Measurements from ENCODE around the gene SLC17A6. TPM values are rescaled to one million over a fixed set of nuclear protein-coding genes. Genes with fewer than 3 reads are reported as not detected.

SLC17A6 gene
- total and polyA plus RNA-seq, 2 experiments from 2014 or later: not detected

- WGBS, 2 experiments (ENCODE audit: low coverage in 1 of 2, low lambda C conversion rate in 2 of 2, missing lambda C conversion rate in 2 of 2): 3 to 6% methylated on average over 34 of the region's 34 CpGs
- Histone ChIP-seq H3F3A (ENCODE audit: insufficient read depth) (no peaks in the 10 kb centered on the region), H3K4me2 (ENCODE audit: unreplicated experiment) (no peak overlapping the region), H3K4me1 (ENCODE audit: insufficient read depth) (no peaks in the 10 kb centered on the region), H3K9me3 (ENCODE audit: low read depth) (no peaks in the 10 kb centered on the region), H3K4me3 (no peak overlapping the region), H3K79me2 (ENCODE audit: insufficient read depth) (no peaks in the 10 kb centered on the region), H3K27ac (no peak overlapping the region), H3K36me3 (ENCODE audit: low read depth) (no peaks in the 10 kb centered on the region), H2AFZ (no peak overlapping the region), H3K9me2 (ENCODE audit: insufficient read depth) (no peaks in the 10 kb centered on the region), H3K9ac (no peak overlapping the region), H4K20me1 (ENCODE audit: insufficient read depth) (no peaks in the 10 kb centered on the region), H3K27me3 (replicated peaks; ENCODE audit: insufficient read depth) (peaks cover 64% of the 10 kb centered on the region)
- in situ Hi-C loops (cut with MboI): no loop called here
- TF ChIP-seq EZH2phosphoT487 (IDR thresholded peaks at IDR 0.05; ENCODE audit: insufficient read depth, low read depth) (no peak), EZH2 (IDR thresholded peaks at IDR 0.05; ENCODE audit: insufficient read depth, poor library complexity, severe bottlenecking) (no peak)
- no peak for DNase-seq
Observed at GRCh38 chr11:22343371-22344032, 5.3 kb downstream of the SLC17A6 start.

- WGBS, 2 experiments (ENCODE audit: low coverage in 1 of 2, low lambda C conversion rate in 2 of 2, missing lambda C conversion rate in 2 of 2): 1 to 2% methylated on average over 3 of the region's 3 CpGs
- H3K27ac ChIP-seq: no peak overlapping the region
- no peaks in the 10 kb centered on the region for H3K4me1 ChIP-seq (ENCODE audit: insufficient read depth)
- H3K27me3 ChIP-seq (replicated peaks; ENCODE audit: insufficient read depth): peaks cover 62% of the 10 kb centered on the region
- no peaks in the 10 kb centered on the region for H3K79me2 ChIP-seq (ENCODE audit: insufficient read depth)
- TF ChIP-seq EZH2phosphoT487 (IDR thresholded peaks at IDR 0.05; ENCODE audit: insufficient read depth, low read depth) (no peak), EZH2 (IDR thresholded peaks at IDR 0.05; ENCODE audit: insufficient read depth, poor library complexity, severe bottlenecking) (no peak)
- no peak for DNase-seq
- H2AFZ ChIP-seq: no peak overlapping the region
- no peak overlapping the region for H3K9ac ChIP-seq
- H3K4me2 ChIP-seq (ENCODE audit: unreplicated experiment): no peak overlapping the region
- no peak overlapping the region for H3K4me3 ChIP-seq
- H3F3A ChIP-seq (ENCODE audit: insufficient read depth): no peaks in the 10 kb centered on the region
- no peaks in the 10 kb centered on the region for H4K20me1 ChIP-seq (ENCODE audit: insufficient read depth)
- in situ Hi-C loops (cut with MboI): no loop called here
- no peaks in the 10 kb centered on the region for H3K9me3 ChIP-seq (ENCODE audit: low read depth)
- H3K36me3 ChIP-seq (ENCODE audit: low read depth): no peaks in the 10 kb centered on the region
- no peaks in the 10 kb centered on the region for H3K9me2 ChIP-seq (ENCODE audit: insufficient read depth)
Observed at GRCh38 chr11:22344081-22344480, 5.9 kb downstream of the SLC17A6 start.

GRCh38 chr11:22346282-22346681, 8.1 kb downstream of the SLC17A6 start:
- no peak overlapping the region for H2AFZ ChIP-seq
- no peak for DNase-seq
- H3K4me2 ChIP-seq (ENCODE audit: unreplicated experiment): no peak overlapping the region
- no peak overlapping the region for H3K27ac ChIP-seq
- H3K27me3 ChIP-seq (replicated peaks; ENCODE audit: insufficient read depth): peaks cover 40% of the 10 kb centered on the region
- H3K4me3 ChIP-seq: no peak overlapping the region
- no peaks in the 10 kb centered on the region for H3K4me1 ChIP-seq (ENCODE audit: insufficient read depth)
- no peaks in the 10 kb centered on the region for H3K36me3 ChIP-seq (ENCODE audit: low read depth)
- no peak for TF ChIP-seq EZH2 (IDR thresholded peaks at IDR 0.05; ENCODE audit: insufficient read depth, poor library complexity, severe bottlenecking)
- TF ChIP-seq EZH2phosphoT487 (IDR thresholded peaks at IDR 0.05; ENCODE audit: insufficient read depth, low read depth): no peak
- H3K9ac ChIP-seq: no peak overlapping the region
- H3K9me3 ChIP-seq (ENCODE audit: low read depth): no peaks in the 10 kb centered on the region
- no peaks in the 10 kb centered on the region for H3K79me2 ChIP-seq (ENCODE audit: insufficient read depth)
- in situ Hi-C loops (cut with MboI): no loop called here
- no peaks in the 10 kb centered on the region for H4K20me1 ChIP-seq (ENCODE audit: insufficient read depth)
- no peaks in the 10 kb centered on the region for H3F3A ChIP-seq (ENCODE audit: insufficient read depth)
- no peaks in the 10 kb centered on the region for H3K9me2 ChIP-seq (ENCODE audit: insufficient read depth)

GRCh38 chr11:22347857-22348487, 9.8 kb downstream of the SLC17A6 start:
- Histone ChIP-seq H3F3A (ENCODE audit: insufficient read depth) (no peaks in the 10 kb centered on the region), H3K9me2 (ENCODE audit: insufficient read depth) (no peaks in the 10 kb centered on the region), H3K36me3 (ENCODE audit: low read depth) (no peaks in the 10 kb centered on the region), H4K20me1 (ENCODE audit: insufficient read depth) (no peaks in the 10 kb centered on the region), H3K4me1 (ENCODE audit: insufficient read depth) (no peaks in the 10 kb centered on the region), H3K79me2 (ENCODE audit: insufficient read depth) (no peaks in the 10 kb centered on the region), H3K27me3 (replicated peaks; ENCODE audit: insufficient read depth) (peaks cover 33% of the 10 kb centered on the region), H3K4me3 (no peak overlapping the region), H2AFZ (no peak overlapping the region), H3K4me2 (ENCODE audit: unreplicated experiment) (no peak overlapping the region), H3K9ac (no peak overlapping the region), H3K9me3 (ENCODE audit: low read depth) (no peaks in the 10 kb centered on the region), H3K27ac (no peak overlapping the region)
- TF ChIP-seq EZH2phosphoT487 (IDR thresholded peaks at IDR 0.05; ENCODE audit: insufficient read depth, low read depth): no peak
- no peak for TF ChIP-seq EZH2 (IDR thresholded peaks at IDR 0.05; ENCODE audit: insufficient read depth, poor library complexity, severe bottlenecking)
- WGBS, 2 experiments (ENCODE audit: low coverage in 1 of 2, low lambda C conversion rate in 2 of 2, missing lambda C conversion rate in 2 of 2): 46 to 47% methylated on average over 4 of the region's 4 CpGs
- no peak for DNase-seq
- in situ Hi-C loops (cut with MboI): no loop called here

Measured in GM23248 (cell line).